Measurements from ENCODE around the gene CHM. TPM values are rescaled to one million over a fixed set of nuclear protein-coding genes. Genes with fewer than 3 reads are reported as not detected.

Gene CHM
- total and polyA plus RNA-seq, 11 donors: 5.0 to 21.3 (median 12.0) TPM

DNA sequence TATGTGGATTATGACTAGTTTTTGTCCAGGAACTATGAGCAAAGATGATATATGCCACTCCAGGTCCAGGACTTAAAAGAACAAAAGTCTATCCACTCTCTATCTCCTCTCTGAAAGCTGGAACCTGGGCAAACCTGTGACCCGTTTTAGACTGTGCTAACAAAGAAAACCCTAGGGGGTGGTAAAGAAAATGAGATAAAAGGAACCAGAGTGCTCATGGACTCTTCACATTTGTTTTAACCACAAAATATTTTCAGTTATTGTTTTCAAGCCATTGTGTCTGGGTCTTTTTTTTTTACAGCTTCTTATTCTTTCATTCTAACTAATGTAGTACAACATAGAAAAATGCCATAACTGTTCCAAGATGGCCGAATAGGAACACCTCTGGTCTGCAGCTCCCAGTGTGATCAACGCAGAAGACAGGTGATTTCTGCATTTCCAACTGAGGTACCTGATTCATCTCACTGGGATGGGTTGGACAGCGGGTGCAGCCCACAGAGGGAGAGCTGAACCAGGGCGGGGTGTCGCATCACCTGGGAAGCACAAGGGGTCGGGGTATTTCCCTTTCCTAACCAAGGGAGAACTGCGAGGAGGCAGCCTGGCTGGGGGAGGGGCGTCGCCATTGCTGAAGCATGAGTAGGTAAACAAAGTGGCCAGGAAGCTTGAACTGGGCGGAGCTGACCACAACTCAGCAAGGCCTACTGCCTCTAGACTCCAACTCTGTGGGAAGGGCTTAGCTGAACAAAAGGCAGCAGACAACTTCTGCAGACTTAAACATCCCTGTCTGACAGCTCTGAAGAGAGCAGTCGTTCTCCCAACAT is 45.1 kb downstream of the CHM start:
- intact Hi-C loops (cut with DNase I): no loop called here
- Histone ChIP-seq H3K9me3 (peaks cover 0 to 6% (median 0%) of the 10 kb centered on the region in 12 donors), H3K27ac (no peak overlapping the region), H3K27me3 (no peaks in the 10 kb centered on the region), H3K4me1 (peaks cover 0 to 3% (median 0%) of the 10 kb centered on the region in 12 donors), H3K4me3 (no peak overlapping the region), H3K36me3 (no peaks in the 10 kb centered on the region)
- 64 to 80% (median 75%) methylated on average over 11 to 12 of the region's 12 CpGs for WGBS, 4 donors
- ATAC-seq (no peak), DNase-seq (no peak)
- TF ChIP-seq POLR2A (IDR thresholded peaks at IDR 0.05): no peak
- TF ChIP-seq, protein P1, sequence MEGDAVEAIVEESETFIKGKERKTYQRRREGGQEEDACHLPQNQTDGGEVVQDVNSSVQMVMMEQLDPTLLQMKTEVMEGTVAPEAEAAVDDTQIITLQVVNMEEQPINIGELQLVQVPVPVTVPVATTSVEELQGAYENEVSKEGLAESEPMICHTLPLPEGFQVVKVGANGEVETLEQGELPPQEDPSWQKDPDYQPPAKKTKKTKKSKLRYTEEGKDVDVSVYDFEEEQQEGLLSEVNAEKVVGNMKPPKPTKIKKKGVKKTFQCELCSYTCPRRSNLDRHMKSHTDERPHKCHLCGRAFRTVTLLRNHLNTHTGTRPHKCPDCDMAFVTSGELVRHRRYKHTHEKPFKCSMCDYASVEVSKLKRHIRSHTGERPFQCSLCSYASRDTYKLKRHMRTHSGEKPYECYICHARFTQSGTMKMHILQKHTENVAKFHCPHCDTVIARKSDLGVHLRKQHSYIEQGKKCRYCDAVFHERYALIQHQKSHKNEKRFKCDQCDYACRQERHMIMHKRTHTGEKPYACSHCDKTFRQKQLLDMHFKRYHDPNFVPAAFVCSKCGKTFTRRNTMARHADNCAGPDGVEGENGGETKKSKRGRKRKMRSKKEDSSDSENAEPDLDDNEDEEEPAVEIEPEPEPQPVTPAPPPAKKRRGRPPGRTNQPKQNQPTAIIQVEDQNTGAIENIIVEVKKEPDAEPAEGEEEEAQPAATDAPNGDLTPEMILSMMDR (IDR thresholded peaks at IDR 0.05): no peak

DNA sequence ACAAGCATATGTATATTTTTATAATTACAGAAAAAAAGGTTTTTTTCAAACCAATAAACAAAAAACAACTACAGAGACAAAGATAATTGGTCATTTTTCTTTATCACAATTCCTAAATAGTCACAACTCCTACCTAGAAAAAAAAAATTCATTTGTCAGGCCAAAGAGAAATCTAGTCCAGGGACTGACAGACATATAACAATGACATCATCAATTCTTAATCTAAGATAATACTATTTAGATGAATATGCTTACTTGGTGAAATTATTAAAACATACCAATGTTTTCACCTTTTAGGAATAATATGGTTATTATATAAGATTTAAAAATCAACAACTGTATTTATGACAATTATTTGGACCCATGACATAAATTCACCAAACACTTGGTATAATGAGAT is 48.4 kb downstream of the CHM start:
- Histone ChIP-seq H3K4me3 (no peak overlapping the region), H3K4me1 (peaks cover 0 to 10% (median 0%) of the 10 kb centered on the region in 12 donors), H3K27ac (no peak overlapping the region), H3K36me3 (no peaks in the 10 kb centered on the region), H3K27me3 (no peaks in the 10 kb centered on the region), H3K9me3 (no peaks in the 10 kb centered on the region)
- ATAC-seq (no peak), DNase-seq (no peak)
- TF ChIP-seq, protein P1 (IDR thresholded peaks at IDR 0.05): no peak
- TF ChIP-seq POLR2A (IDR thresholded peaks at IDR 0.05): no peak
- intact Hi-C loops (cut with DNase I): no loop called here

GRCh38 chrX:85996555-85996954 is 50.8 kb downstream of the CHM start:
- no peak for DNase-seq
- intact Hi-C loops (cut with DNase I): no loop called here
- no peak for ATAC-seq
- Histone ChIP-seq H3K4me1 (peaks cover 0 to 15% (median 1%) of the 10 kb centered on the region in 12 donors), H3K27me3 (no peaks in the 10 kb centered on the region), H3K9me3 (no peaks in the 10 kb centered on the region), H3K36me3 (no peaks in the 10 kb centered on the region), H3K27ac (no peak overlapping the region), H3K4me3 (no peak overlapping the region)
- TF ChIP-seq POLR2A (IDR thresholded peaks at IDR 0.05): no peak
- TF ChIP-seq, protein P1 (IDR thresholded peaks at IDR 0.05): no peak

- Histone ChIP-seq H3K9me3 (no peaks in the 10 kb centered on the region), H3K4me3 (no peak overlapping the region), H3K4me1 (peaks cover 0 to 15% (median 1%) of the 10 kb centered on the region in 12 donors), H3K36me3 (no peaks in the 10 kb centered on the region), H3K27me3 (no peaks in the 10 kb centered on the region), H3K27ac (no peak overlapping the region)
- TF ChIP-seq, protein P1 (IDR thresholded peaks at IDR 0.05): no peak
- intact Hi-C loops (cut with DNase I): no loop called here
- WGBS, 4 donors: 55 to 98% (median 83%) methylated on average over 1 of the region's 1 CpG
- no peak for DNase-seq
- no peak for ATAC-seq
These were observed 51.7 kb downstream of the CHM start for GRCh38 chrX:85995641-85996040.
